Measurements from ENCODE around the gene CFAP77.

CFAP77 gene

GRCh38 chr9:132458432-132458831, 48.4 kb downstream of the CFAP77 start:
- no peak for ATAC-seq
- TF ChIP-seq ZNF565 (CRISPR knock-in tag; conservative IDR thresholded peaks at IDR 0.05; ENCODE audit: low read depth) (no peak), BACH2 (CRISPR knock-in tag; IDR thresholded peaks at IDR 0.05; ENCODE audit: borderline replicate concordance) (no peak), ZFP3 (CRISPR knock-in tag; IDR thresholded peaks at IDR 0.05) (no peak)

GRCh38 chr9:132459661-132460060, 49.6 kb downstream of the CFAP77 start:
- TF ChIP-seq GLIS3 (CRISPR knock-in tag; IDR thresholded peaks at IDR 0.05) (no peak), TSHZ2 (CRISPR knock-in tag; IDR thresholded peaks at IDR 0.05) (no peak), ZNF8 (CRISPR knock-in tag; IDR thresholded peaks at IDR 0.05) (no peak), TCF4 (CRISPR knock-in tag; IDR thresholded peaks at IDR 0.05; ENCODE audit: borderline replicate concordance) (no peak), CSRNP3 (CRISPR knock-in tag; IDR thresholded peaks at IDR 0.05) (no peak), BACH2 (CRISPR knock-in tag; IDR thresholded peaks at IDR 0.05; ENCODE audit: borderline replicate concordance) (no peak), ESRRG (CRISPR knock-in tag; IDR thresholded peaks at IDR 0.05) (no peak), PATZ1 (CRISPR knock-in tag; IDR thresholded peaks at IDR 0.05; ENCODE audit: borderline replicate concordance) (no peak), SNAI2 (CRISPR knock-in tag; IDR thresholded peaks at IDR 0.05) (no peak)
- ATAC-seq: no peak

GRCh38 chr9:132460240-132460639, 50.2 kb downstream of the CFAP77 start:
- TF ChIP-seq BACH2 (CRISPR knock-in tag; IDR thresholded peaks at IDR 0.05; ENCODE audit: borderline replicate concordance): no peak
- no peak for TF ChIP-seq PATZ1 (CRISPR knock-in tag; IDR thresholded peaks at IDR 0.05; ENCODE audit: borderline replicate concordance)
- TF ChIP-seq ZNF565 (CRISPR knock-in tag; conservative IDR thresholded peaks at IDR 0.05; ENCODE audit: low read depth): no peak
- TF ChIP-seq ARNTL (CRISPR knock-in tag; IDR thresholded peaks at IDR 0.05; ENCODE audit: borderline replicate concordance, low read depth): no peak
- no peak for TF ChIP-seq TOX (CRISPR knock-in tag; IDR thresholded peaks at IDR 0.05; ENCODE audit: borderline replicate concordance)
- TF ChIP-seq ZNF70 (CRISPR knock-in tag; IDR thresholded peaks at IDR 0.05): no peak
- ATAC-seq: no peak

GRCh38 chr9:132461281-132461896, 51.4 kb downstream of the CFAP77 start:
- TF ChIP-seq CSDC2 (CRISPR knock-in tag; IDR thresholded peaks at IDR 0.05): no peak
- no peak for TF ChIP-seq CREB5 (CRISPR knock-in tag; IDR thresholded peaks at IDR 0.05; ENCODE audit: low read depth)
- no peak for TF ChIP-seq TCF4 (CRISPR knock-in tag; IDR thresholded peaks at IDR 0.05; ENCODE audit: borderline replicate concordance)
- TF ChIP-seq ISL1 (CRISPR knock-in tag; IDR thresholded peaks at IDR 0.05): no peak
- TF ChIP-seq OSR1 (CRISPR knock-in tag; IDR thresholded peaks at IDR 0.05): no peak
- TF ChIP-seq ARNTL (CRISPR knock-in tag; IDR thresholded peaks at IDR 0.05; ENCODE audit: borderline replicate concordance, low read depth): no peak
- TF ChIP-seq GLIS3 (CRISPR knock-in tag; IDR thresholded peaks at IDR 0.05): no peak
- TF ChIP-seq ESRRG (CRISPR knock-in tag; IDR thresholded peaks at IDR 0.05): no peak
- ATAC-seq: no peak

All from SK-N-SH treated with all-trans-retinoic acid at 6 μM for 48 hours (cell line).